Bronchus fibroblast of lung (primary cell): ENCODE results near the gene AGAP9. TPM values are rescaled to one million over a fixed set of nuclear protein-coding genes. Genes with fewer than 3 reads are reported as not detected.

Experiments used
- total RNA-seq: library from RNA; depleted of rRNA; stranded (reverse); fragments of >200 nt; gene quantifications from 2 replicates; pipeline ENCODE4 v1.2.3, GENCODE V29; 2015

AGAP9 gene
- total RNA-seq, result 2.0 and 2.1 TPM in 2 replicates

GRCh38 chr10:47523475-47523874 lies at the start of gene AGAP9:
TSS of gene AGAP9 (minus strand) at chr10:47523638. CDS start at chr10:47523526, 112 bp downstream.

GRCh38 chr10:47491600-47491999 lies 31.8 kb downstream of the AGAP9 start, which contains the start of gene FAM25G:
TSS of gene FAM25G (minus strand) at chr10:47491700. CDS start at chr10:47491674, 26 bp downstream.

GRCh38 chr10:47483923-47484322 lies 39.5 kb downstream of the AGAP9 start, which contains the start of gene ANXA8:
TSS of gene ANXA8 (minus strand) at chr10:47484115. CDS start at chr10:47483933, 182 bp downstream.

Other genes with a start within 250 kb of the AGAP9 start
- under 0.01 TPM in 1 of 2 replicates, not detected in the other for gene GDF10, start 223.4 kb downstream of the AGAP9 start, total RNA-seq
- not detected in 2 replicates for gene GDF2, start 201.2 kb downstream of the AGAP9 start, total RNA-seq
- not detected in 2 replicates for gene RBP3, start 175.3 kb downstream of the AGAP9 start, total RNA-seq
- 0.17 and 0.45 TPM in 2 replicates for gene ZNF488, start 139.3 kb downstream of the AGAP9 start, total RNA-seq
- 0.30 TPM in 1 of 2 replicates, not detected in the other for gene ANXA8, start 39.5 kb downstream of the AGAP9 start, total RNA-seq
- gene FAM25G, start 31.9 kb downstream of the AGAP9 start, total RNA-seq, result not detected in 2 replicates
- under 0.01 and 0.17 TPM in 2 replicates for gene SYT15B, start 240.0 kb upstream of the AGAP9 start, total RNA-seq